Subcutaneous abdominal adipose tissue (tissue), 5 donors: ENCODE data around the gene SEMA3F.

Experiments used
- H3K27ac ChIP-seq: one replicate; pipeline ENCODE4 v1.7.0; 2013; ENCODE audit warnings: low read depth, mild to moderate bottlenecking, inconsistent platforms, low read length, moderate library complexity
- H3K27me3 ChIP-seq, 5 donors: one replicate each; pipeline ENCODE4 v1.7.0; 2013; ENCODE audit warnings: low read length in 5 of 5, inconsistent platforms in 1 of 5; ENCODE audit not compliant: control insufficient read depth in 5 of 5, insufficient read depth in 4 of 5
- H3K36me3 ChIP-seq, 5 donors: one replicate each; pipeline ENCODE4 v1.7.0; 2013; ENCODE audit warnings: low read length in 5 of 5; ENCODE audit not compliant: control insufficient read depth in 5 of 5, insufficient read depth in 5 of 5
- H3K4me1 ChIP-seq, 5 donors: one replicate each; pipeline ENCODE4 v1.7.0; 2013; ENCODE audit warnings: low read length in 5 of 5, mild to moderate bottlenecking in 3 of 5, moderate library complexity in 1 of 5; ENCODE audit not compliant: control insufficient read depth in 5 of 5, insufficient read depth in 5 of 5
- H3K4me3 ChIP-seq, 5 donors: one replicate each; pipeline ENCODE4 v1.7.0; 2013; ENCODE audit warnings: low read length in 5 of 5, low read depth in 1 of 5
- H3K9ac ChIP-seq, 5 donors: one replicate each; pipeline ENCODE4 v1.7.0; 2013; ENCODE audit warnings: low read length in 5 of 5, mild to moderate bottlenecking in 4 of 5, moderate library complexity in 3 of 5
- H3K9me3 ChIP-seq, 5 donors: one replicate each; pipeline ENCODE4 v1.7.0; 2013; ENCODE audit warnings: low read length in 5 of 5; ENCODE audit not compliant: control insufficient read depth in 5 of 5
- donor health status: healthy.
- donor health status: healthy.
- donor health status: healthy.
- donor health status: healthy.
- donor health status: healthy.

SEMA3F gene

DNA sequence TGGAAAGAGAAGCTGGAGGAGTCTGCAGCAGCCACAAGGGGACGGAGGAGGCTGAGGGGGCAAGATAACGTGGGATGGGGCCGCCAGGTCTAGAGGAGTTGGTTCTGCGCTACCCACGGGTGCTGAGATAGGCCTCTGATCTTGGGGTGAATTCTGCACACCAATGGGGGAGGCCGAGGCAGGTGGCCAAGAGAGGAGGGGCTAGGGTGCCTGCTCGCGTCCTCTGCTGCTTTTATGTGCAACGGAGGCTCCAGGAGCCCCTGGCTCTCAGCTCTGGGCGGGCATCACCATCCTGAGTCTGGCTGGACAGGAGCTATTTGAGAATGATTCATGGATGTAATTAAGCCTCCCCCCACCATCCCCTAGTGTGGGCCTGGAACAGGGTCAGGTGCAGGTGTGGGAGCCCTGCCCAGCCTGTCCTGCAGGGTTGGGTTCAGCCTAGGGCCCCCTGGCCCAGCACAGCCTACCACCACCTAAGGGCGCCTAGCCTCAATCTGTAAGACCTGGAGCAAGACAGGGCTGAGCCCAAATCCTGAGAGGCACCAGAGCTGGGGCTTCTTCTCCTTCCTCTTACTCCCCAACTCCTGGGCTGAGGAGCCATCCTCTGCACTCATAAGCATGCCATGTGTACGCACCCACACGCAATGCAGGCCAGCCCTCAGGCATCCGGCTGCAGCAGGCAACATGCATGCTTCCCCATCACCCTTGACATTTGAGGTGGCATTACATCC lies 32.3 kb upstream of the SEMA3F start:
- no peak overlapping the region for H3K9ac ChIP-seq
- no peak overlapping the region for H3K4me3 ChIP-seq
- H3K27ac ChIP-seq: no peak overlapping the region

DNA sequence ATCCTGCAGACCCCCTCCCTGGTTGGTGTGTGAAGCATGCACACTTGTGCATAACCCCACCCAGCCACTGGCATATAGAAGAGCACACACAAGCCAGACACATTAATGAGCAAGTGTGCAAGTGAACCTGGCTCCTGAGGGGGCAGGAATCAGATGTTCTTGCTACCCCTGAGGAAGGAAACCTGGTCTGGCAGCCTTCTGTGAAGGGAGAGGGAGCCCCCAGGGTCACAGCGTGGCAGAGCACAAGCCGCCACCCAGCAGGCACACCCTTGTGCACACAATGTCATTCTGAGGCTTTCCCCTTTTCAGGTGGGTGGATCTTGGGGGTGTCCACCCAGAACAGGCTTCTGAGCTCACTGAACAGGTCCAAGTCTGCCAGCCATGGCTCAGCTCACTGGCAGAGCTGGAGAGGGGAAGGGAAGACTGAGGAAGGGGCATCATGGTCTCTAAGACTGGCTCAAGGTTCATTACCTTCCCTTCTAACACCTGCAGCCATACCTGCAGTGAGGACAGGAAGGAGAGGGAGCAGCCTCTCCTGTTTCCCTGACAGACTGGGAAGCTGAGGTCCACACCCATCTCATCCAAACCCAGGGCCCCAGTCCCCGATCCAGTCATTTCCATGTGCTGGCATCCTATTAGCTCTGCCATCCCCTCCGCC lies 31.6 kb upstream of the SEMA3F start:
- peaks cover 0 to 18% (median 14%) of the 10 kb centered on the region in 5 donors for H3K4me1 ChIP-seq
- no peak overlapping the region for H3K9ac ChIP-seq
- no peak overlapping the region for H3K4me3 ChIP-seq
- peaks cover 0 to 5% (median 0%) of the 10 kb centered on the region in 5 donors for H3K27me3 ChIP-seq
- H3K36me3 ChIP-seq: peaks cover 3 to 29% (median 24%) of the 10 kb centered on the region in 5 donors
- H3K9me3 ChIP-seq: no peaks in the 10 kb centered on the region
- H3K27ac ChIP-seq: no peak overlapping the region

More for the DNA sequence above, 32.3 kb upstream of the SEMA3F start:
- peaks cover 0 to 5% (median 0%) of the 10 kb centered on the region in 5 donors for H3K27me3 ChIP-seq
- peaks cover 6 to 36% (median 31%) of the 10 kb centered on the region in 5 donors for H3K36me3 ChIP-seq
- peaks cover 0 to 18% (median 14%) of the 10 kb centered on the region in 5 donors for H3K4me1 ChIP-seq
- no peaks in the 10 kb centered on the region for H3K9me3 ChIP-seq

DNA sequence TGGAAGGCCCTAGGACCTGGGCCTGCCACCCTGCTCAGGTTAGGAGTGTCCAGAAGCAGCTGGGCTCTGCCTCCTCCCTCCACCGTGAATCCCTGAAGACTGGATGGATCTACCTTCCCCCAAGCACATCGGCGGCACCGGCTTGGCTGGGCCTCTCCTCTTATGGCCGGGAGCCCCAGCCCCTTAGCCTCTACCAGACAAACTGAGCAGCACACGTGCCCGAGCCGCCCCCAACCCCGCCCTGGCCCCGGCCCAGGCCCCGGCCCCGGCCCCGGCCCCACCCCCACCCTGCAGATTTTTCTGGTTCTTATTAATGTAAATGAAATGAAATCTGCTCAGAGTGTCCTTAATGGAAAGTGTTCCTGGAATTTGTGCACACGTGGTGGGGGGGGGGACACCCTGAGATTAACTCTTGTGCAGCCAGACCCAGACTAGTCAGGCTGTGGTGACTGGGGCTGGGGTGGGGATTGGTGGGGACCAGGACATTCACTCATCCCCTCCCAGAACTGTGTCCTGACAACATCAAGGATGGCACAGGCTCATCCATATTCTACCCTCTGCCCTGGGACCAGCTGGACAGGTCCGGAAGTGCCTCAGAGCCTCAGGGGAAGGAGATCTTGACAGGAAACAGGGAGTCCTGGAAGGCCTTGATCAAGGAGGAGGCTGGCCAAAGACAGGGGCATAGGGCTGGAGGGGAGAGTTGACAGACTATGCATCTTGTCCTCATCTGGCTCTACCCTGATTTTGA lies 30.9 kb upstream of the SEMA3F start:
- Histone ChIP-seq H3K4me1 (peaks cover 0 to 18% (median 14%) of the 10 kb centered on the region in 5 donors), H3K4me3 (no peak overlapping the region), H3K9me3 (no peaks in the 10 kb centered on the region), H3K27me3 (peaks cover 0 to 5% (median 0%) of the 10 kb centered on the region in 5 donors), H3K36me3 (peaks cover 0 to 22% (median 20%) of the 10 kb centered on the region in 5 donors), H3K27ac (no peak overlapping the region), H3K9ac (no peak overlapping the region)

DNA sequence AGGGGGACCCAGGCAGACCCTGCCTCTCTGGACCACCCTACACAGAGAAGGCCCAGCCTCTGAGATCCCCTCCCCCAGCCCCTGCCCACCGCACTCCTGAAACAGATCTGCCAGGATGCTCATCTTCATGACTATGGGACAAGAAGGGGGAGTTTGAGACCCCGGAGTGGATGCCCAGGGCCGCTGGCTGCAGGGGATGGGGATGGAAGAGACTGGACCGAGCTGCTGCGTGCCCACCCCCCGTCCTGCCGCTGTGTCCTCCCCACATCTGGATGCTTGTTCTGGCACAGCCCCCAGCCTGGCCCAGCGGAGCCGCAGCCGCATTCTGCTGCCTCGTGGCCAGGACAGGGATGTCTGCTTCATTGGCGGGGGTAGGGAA lies 30.3 kb upstream of the SEMA3F start:
- Histone ChIP-seq H3K36me3 (peaks cover 0 to 18% (median 15%) of the 10 kb centered on the region in 5 donors), H3K4me3 (no peak overlapping the region), H3K27me3 (peaks cover 0 to 5% (median 0%) of the 10 kb centered on the region in 5 donors), H3K9ac (no peak overlapping the region), H3K9me3 (no peaks in the 10 kb centered on the region), H3K27ac (no peak overlapping the region), H3K4me1 (peaks cover 0 to 18% (median 14%) of the 10 kb centered on the region in 5 donors)

DNA sequence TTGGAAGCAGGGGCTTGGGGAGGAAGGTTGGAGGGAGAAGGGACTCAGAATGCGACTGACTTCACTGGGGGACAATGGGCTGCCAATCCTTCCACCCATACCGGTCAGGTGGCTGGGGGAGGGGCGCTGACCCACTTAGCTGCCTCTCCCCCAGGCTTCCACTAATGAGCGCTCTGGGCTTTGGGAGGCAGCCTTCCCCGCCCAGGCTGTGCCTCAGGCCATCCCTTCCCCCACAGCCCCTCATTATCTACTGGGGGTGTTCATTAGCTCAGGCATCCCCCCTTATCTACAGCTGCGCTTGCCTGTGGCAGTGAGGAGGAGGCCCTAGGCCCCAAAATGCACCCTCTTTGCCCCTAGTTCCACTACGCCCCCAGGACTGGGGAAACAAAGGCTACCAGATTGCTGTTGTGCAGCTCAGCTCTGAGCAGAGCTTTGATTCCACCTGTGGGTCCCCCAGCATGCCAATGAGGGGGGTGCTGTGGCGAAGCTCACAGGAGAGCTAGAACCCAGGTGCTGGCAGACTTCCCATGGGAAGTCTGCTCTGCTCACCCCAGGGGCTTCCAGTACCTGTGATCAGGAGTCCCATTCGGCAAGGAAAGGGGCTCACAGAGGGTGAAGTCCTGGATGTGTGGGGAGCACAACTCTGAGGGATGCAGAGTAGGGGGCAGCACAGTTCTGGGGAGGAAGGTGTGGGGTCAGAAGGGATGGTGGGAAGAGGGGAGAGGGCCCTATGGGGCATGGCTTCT lies 29.4 kb upstream of the SEMA3F start:
- H3K4me1 ChIP-seq: peaks cover 0 to 18% (median 14%) of the 10 kb centered on the region in 5 donors

DNA sequence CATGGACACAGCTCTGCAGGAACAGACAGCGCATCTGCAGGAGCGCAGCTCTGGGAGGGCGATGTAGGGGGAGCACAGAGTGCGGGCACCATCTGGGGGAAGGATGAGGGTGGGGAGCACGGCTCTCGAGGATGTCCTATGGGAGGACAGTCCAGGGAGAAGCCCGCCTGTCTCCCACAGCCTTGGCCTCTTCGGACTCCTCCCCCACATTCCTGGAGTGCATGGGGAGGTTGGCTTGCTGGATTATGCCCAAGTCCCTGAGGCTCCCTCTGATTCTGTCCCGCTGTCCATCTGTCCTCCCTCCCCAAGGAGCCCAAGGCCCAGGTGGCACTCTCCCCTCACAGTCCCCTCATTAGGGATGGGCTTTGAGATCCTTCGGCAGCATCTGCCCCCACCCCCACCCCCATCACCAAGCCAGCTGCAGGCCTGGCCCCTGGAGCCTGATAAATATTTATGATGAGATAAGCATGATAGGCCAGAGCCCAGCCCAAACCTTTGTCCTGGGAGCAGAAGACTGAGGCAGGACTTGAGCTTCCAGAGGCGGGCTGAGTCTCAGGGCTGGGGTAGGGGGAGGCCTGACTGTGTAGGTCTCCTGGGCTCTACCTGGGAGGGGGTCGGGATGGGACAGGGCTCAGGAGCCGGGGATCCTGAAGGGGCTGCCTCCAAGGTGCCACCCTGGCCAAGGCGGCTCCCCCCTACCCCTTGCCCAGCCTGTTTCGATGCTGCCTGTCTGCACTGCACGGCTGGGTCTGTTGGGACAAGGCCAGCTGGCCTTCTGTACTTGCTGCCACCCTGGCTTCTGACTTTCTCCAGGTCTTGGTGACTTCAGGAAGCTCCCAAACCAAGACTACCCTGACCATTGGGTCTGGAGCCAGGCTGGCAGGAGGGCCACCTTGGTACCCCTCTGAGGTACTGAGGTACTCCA lies 28.6 kb upstream of the SEMA3F start:
- H3K9ac ChIP-seq: no peak overlapping the region
- H3K27ac ChIP-seq: no peak overlapping the region
- H3K9me3 ChIP-seq: no peaks in the 10 kb centered on the region
- H3K4me3 ChIP-seq: no peak overlapping the region
- peaks cover 0 to 2% (median 0%) of the 10 kb centered on the region in 5 donors for H3K36me3 ChIP-seq
- peaks cover 0 to 5% (median 0%) of the 10 kb centered on the region in 5 donors for H3K27me3 ChIP-seq
- peaks cover 0 to 18% (median 14%) of the 10 kb centered on the region in 5 donors for H3K4me1 ChIP-seq

More for the DNA sequence above, 29.4 kb upstream of the SEMA3F start:
- Histone ChIP-seq H3K9ac (no peak overlapping the region), H3K27ac (no peak overlapping the region), H3K9me3 (no peaks in the 10 kb centered on the region), H3K36me3 (peaks cover 0 to 8% (median 6%) of the 10 kb centered on the region in 5 donors), H3K4me3 (no peak overlapping the region), H3K27me3 (peaks cover 0 to 5% (median 0%) of the 10 kb centered on the region in 5 donors)

DNA sequence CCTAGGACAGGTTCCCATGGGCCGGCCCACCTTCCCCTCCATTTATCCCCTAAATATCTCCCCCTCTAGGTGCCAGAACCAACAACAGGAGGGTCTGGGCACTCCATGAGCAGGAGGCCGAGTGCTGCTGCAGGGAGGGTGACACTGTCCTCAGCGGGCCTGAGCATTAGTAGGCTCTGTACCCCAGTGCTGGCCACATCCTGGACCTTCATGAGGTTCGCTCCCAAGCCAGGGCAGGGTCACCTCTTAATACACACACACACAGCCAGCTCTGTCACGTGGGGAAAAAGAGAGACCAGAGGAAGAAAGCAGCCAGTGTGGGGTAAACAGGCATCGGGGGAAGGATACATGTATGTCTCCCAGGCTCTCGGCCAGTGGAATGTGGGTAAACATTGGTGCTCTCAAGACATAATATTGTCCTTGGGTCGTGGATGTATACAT lies 27.9 kb upstream of the SEMA3F start:
- Histone ChIP-seq H3K27ac (no peak overlapping the region), H3K27me3 (peaks cover 0 to 5% (median 0%) of the 10 kb centered on the region in 5 donors), H3K9me3 (no peaks in the 10 kb centered on the region), H3K4me1 (peaks cover 0 to 18% (median 12%) of the 10 kb centered on the region in 5 donors), H3K4me3 (no peak overlapping the region), H3K9ac (no peak overlapping the region), H3K36me3 (peaks cover 0 to 2% (median 0%) of the 10 kb centered on the region in 5 donors)

DNA sequence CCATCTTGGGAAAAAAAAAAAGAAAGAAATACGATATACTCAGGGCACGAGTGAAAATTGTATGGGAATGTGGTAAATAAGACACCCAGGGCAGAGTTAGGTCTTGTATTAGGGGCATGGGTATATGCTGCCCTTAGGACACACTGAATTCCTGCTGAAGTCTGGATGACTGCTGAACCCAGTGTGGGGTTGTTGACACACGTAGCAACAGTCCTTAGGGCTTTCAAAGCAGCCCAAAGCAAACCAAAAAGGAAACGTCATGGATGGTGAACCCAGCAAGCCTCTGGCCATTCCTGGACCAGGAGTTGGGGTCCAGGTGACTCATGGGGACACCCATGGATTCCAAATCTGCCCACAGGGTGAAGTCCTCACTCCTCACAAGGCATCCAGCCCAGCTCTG lies 27.1 kb upstream of the SEMA3F start:
- no peak overlapping the region for H3K4me3 ChIP-seq
- H3K36me3 ChIP-seq: peaks cover 0 to 2% (median 0%) of the 10 kb centered on the region in 5 donors
- no peaks in the 10 kb centered on the region for H3K9me3 ChIP-seq
- H3K4me1 ChIP-seq: peaks cover 0 to 18% (median 12%) of the 10 kb centered on the region in 5 donors
- H3K9ac ChIP-seq: no peak overlapping the region
- no peak overlapping the region for H3K27ac ChIP-seq
- H3K27me3 ChIP-seq: peaks cover 0 to 8% (median 1%) of the 10 kb centered on the region in 5 donors
